Stomach (tissue), 9 donors: ENCODE measurements around the gene PARD3. TPM values are rescaled to one million over a fixed set of nuclear protein-coding genes. Genes with fewer than 3 reads are reported as not detected.

Experiments used
- DNase-seq, 2 donors: peaks; one replicate each; pipeline versions ENCODE4 v3.0.0 to v3.0.0-alpha.2; 2013 to 2019
- H3K27ac ChIP-seq, 5 donors: fragments of 200-600 bp in 4 of 5; sonication (generic) in 4 of 5; one replicate each; pipeline ENCODE4 v1.5.1; 2013 to 2019; ENCODE audit warnings: mild to moderate bottlenecking in 1 of 5, moderate library complexity in 1 of 5
- H3K27me3 ChIP-seq, 3 donors: fragments of 200-600 bp; sonication (generic); one replicate each; pipeline ENCODE4 v1.5.1; 2017 to 2019; ENCODE audit warnings: mixed run types in 1 of 3
- H3K36me3 ChIP-seq, 4 donors: fragments of 200-600 bp; sonication (generic); 1 replicate in 3 of 4; 2 replicates in 1 of 4; pipeline ENCODE4 v1.5.1; 2016 to 2019
- H3K4me1 ChIP-seq, 4 donors: fragments of 200-600 bp; sonication (generic); one replicate each; pipeline ENCODE4 v1.5.1; 2016 to 2019
- H3K4me3 ChIP-seq, 4 donors: fragments of 200-600 bp; sonication (generic) in 3 of 4; one replicate each; pipeline ENCODE4 v1.5.1; 2016 to 2019; ENCODE audit warnings: mild to moderate bottlenecking in 1 of 4
- H3K9me3 ChIP-seq, 4 donors: fragments of 200-600 bp; sonication (generic); one replicate each; pipeline ENCODE4 v1.5.1; 2016 to 2019
- CTCF ChIP-seq, 7 experiments: fragments of 450-650 bp in 4 of 7; fragments of 200-600 bp in 3 of 7; sonication (generic) in 3 of 7; IDR thresholded peaks; one replicate each; pipeline ENCODE4 v1.5.1; 2016 to 2019; ENCODE audit warnings: antibody characterized with exemption in 7 of 7, control low read depth in 2 of 7, mild to moderate bottlenecking in 1 of 7
- EP300 ChIP-seq: sonication (generic); formaldehyde crosslinking; IDR thresholded peaks from one replicate; pipeline ENCODE4 v1.6.1; 2017; ENCODE audit warnings: antibody characterized with exemption
- POLR2A ChIP-seq, 4 donors: fragments of 450-650 bp; IDR thresholded peaks; one replicate each; pipeline ENCODE4 v1.6.1; 2016; ENCODE audit warnings: antibody characterized with exemption in 4 of 4, control low read depth in 2 of 4, mild to moderate bottlenecking in 1 of 4, moderate library complexity in 1 of 4
- POLR2AphosphoS5 ChIP-seq, 3 donors: sonication (generic); formaldehyde crosslinking; IDR thresholded peaks; one replicate each; pipeline ENCODE4 v1.6.1; 2016; ENCODE audit warnings: antibody characterized with exemption in 3 of 3
- WGBS, 5 donors: extraction: QIAGEN DNeasy Blood & Tissue Kit in 3 of 5; methylation state at CpG; one replicate each; pipeline versions ENCODE4 v1.1.5 to v1.1.7; 2013 to 2018; 5-methylcytosine and 5-hydroxymethylcytosine counted together
- intact Hi-C: fragments of 100-400 bp; cut with DNase I; formaldehyde crosslinking; loops from one replicate; pipeline ENCODE4 v1.15.1; 2023; ENCODE audit warnings: low total_unique reads
- polyA plus RNA-seq, 3 donors: library from polyadenylated mRNA; stranded (reverse); fragments of 200-250 nt; gene quantifications; one replicate each; pipeline ENCODE4 v1.2.3, GENCODE V29; 2013
- total RNA-seq, 5 donors: library from RNA; depleted of rRNA; stranded (reverse); fragments of >200 nt; gene quantifications; one replicate each; pipeline versions ENCODE4 v1.1.0 to v1.2.3, GENCODE V29; 2014 to 2016
- donor health status: healthy with polysubstance abuse.
- donor health status: Bipolar disorder and iron deficiency.
- donor health status: healthy.

The PARD3 gene
- total and polyA plus RNA-seq, 8 donors, result 13.7 to 118 (median 31.8) TPM

DNA sequence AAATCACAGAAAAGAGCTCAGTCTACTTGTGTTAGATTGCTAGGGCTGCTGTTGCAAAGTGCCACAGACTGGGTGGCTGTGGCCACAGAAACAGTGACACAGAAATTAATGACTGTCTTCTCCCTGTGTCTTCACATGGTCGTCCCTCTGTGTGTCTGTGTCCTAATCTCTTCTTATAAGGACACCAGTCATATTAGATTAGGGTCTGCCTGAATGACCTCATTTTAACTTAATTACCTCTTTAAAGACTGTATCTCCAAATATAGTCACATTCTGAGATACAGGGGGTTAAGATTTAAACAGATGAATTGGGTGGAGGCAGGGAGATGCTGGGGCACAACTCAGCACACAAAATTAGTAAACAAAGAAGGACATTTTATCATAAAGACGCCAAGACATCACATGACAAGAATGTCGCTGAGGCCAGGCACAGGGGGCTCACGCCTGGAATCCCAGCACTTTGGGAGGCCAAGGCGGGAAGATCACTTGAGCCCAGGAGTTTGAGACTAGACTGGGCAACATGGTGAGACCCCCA lies 23.3 kb upstream of the PARD3 start:
- Histone ChIP-seq H3K36me3 (no peaks in the 10 kb centered on the region), H3K9me3 (no peaks in the 10 kb centered on the region), H3K4me1 (no peaks in the 10 kb centered on the region), H3K27me3 (no peaks in the 10 kb centered on the region), H3K27ac (no peak overlapping the region), H3K4me3 (no peak overlapping the region)
- 55 to 78% (median 74%) methylated on average over 5 of the region's 5 CpGs for WGBS, 5 donors
- intact Hi-C loops, result no loop called here
- TF ChIP-seq CTCF (IDR thresholded peaks at IDR 0.05), result no peak
- TF ChIP-seq POLR2A (IDR thresholded peaks at IDR 0.05), result no peak
- TF ChIP-seq EP300, result no peak
- no peak for TF ChIP-seq POLR2AphosphoS5 (IDR thresholded peaks at IDR 0.05)
- no peak for DNase-seq

DNA sequence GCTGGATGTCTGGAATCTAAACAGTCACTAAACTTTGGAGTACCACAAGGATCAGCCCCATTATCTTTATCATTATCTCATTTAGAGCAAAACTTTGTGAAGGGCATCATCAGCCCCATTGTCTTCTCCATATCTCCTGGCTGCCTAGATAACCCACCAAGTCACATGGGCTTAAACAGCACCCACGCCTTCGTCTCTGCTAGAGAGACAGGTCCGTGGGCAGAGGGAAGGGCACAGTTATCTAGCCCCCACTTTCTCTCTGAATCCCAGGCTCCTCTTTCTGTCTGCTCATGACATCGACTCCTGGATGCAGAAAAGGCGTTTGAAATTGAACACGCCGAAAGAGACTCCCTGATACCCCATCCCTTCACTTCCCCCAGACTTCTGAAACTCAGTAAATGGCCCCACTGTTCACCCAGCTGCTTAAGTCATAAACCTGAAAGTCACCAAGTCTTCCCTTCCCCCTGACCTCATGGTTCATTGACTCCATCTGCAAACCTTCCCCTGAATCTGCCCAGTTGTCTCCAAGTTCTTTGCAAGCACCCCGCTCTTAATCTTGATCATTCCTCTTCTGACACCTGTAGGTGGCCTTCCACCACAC lies 20.9 kb upstream of the PARD3 start:
- Histone ChIP-seq H3K36me3 (no peaks in the 10 kb centered on the region), H3K4me1 (no peaks in the 10 kb centered on the region), H3K4me3 (no peak overlapping the region), H3K27me3 (no peaks in the 10 kb centered on the region), H3K9me3 (no peaks in the 10 kb centered on the region), H3K27ac (no peak overlapping the region)
- intact Hi-C loops, result no loop called here
- TF ChIP-seq EP300 (no peak), POLR2A (IDR thresholded peaks at IDR 0.05) (no peak), POLR2AphosphoS5 (IDR thresholded peaks at IDR 0.05) (no peak), CTCF (IDR thresholded peaks at IDR 0.05) (no peak)
- DNase-seq, result no peak
- 83 to 92% (median 89%) methylated on average over 8 of the region's 8 CpGs for WGBS, 5 donors

DNA sequence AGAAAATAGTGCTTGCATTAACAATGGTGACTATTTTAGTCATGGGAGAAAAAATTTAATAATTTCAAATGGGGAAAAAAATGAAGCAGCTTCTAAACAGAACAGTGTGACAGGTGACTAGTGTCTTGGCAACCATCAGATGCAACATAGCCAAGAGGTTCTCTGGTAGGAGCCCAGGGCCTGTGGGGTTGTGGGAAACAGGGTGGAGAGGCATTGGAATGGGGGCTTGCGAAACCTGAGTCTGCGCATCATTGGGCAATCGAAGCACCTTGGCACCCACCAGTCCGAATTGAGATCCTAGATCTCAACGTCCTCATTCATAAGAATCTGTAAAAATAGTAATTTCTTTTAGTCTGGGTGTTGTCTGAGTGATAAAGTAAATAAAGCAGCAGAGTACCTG lies 19.2 kb upstream of the PARD3 start:
- intact Hi-C loops, result no loop called here
- WGBS, 5 donors, result 75 to 88% (median 86%) methylated on average over 5 of the region's 5 CpGs
- H3K9me3 ChIP-seq, result no peaks in the 10 kb centered on the region
- DNase-seq, result no peak
- no peak overlapping the region for H3K27ac ChIP-seq
- peaks cover 0 to 4% (median 0%) of the 10 kb centered on the region in 4 donors for H3K4me1 ChIP-seq
- H3K27me3 ChIP-seq, result no peaks in the 10 kb centered on the region
- no peaks in the 10 kb centered on the region for H3K36me3 ChIP-seq
- no peak overlapping the region for H3K4me3 ChIP-seq
- TF ChIP-seq EP300 (no peak), POLR2A (IDR thresholded peaks at IDR 0.05) (no peak)

DNA sequence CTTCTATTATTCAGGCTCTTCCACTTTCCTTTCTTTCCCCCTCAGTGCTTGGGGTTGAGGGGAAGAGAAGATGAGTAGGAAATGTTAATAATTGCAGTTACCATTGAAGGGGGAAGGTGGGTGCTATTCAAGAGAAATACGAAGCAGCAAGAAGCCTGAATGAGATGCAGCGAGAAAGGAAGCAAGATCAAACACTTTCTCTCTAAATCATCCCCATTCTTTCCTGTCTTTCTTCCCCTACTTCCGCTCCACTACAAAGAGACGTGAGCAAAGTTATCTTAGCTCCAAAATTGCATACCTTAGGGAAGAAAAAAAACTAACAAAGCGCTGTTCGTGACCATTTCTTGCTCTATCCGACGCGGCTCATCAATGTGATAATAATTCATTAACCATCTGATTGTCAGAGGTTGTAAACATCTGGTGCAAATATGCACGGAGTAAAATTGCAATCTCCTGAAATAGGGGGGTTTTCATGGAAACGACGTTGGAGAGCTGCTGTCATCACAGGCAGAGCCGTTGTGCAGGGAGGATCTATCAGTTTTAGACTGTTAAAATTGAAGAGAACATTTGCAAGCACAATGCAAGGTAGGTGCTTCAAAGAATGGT lies 15.2 kb upstream of the PARD3 start:
- intact Hi-C loops, result no loop called here
- 27 to 35% (median 29%) methylated on average over 13 of the region's 13 CpGs for WGBS, 5 donors
- Histone ChIP-seq H3K4me3 (no peak overlapping the region), H3K36me3 (no peaks in the 10 kb centered on the region), H3K27ac (no peak overlapping the region), H3K4me1 (peaks cover 0 to 4% (median 0%) of the 10 kb centered on the region in 4 donors), H3K9me3 (no peaks in the 10 kb centered on the region), H3K27me3 (no peaks in the 10 kb centered on the region)
- DNase-seq, result no peak
- no peak for TF ChIP-seq POLR2AphosphoS5 (IDR thresholded peaks at IDR 0.05)
- no peak for TF ChIP-seq CTCF (IDR thresholded peaks at IDR 0.05)
- no peak for TF ChIP-seq POLR2A (IDR thresholded peaks at IDR 0.05)
- no peak for TF ChIP-seq EP300
